ENCODE data around the gene RBM44.

Gene RBM44

GRCh38 chr2:237889811-237890210 lies 91.2 kb downstream of the RBM44 start:
- TF ChIP-seq CTCF (IDR thresholded peaks at IDR 0.05; ENCODE audit: low read depth, low read length), result no peak
- H3K4me3 ChIP-seq (ENCODE audit: low read depth, low read length), result no peak overlapping the region
